MM.1S (cell line): Measurements from ENCODE around the gene MAFF.

ENCODE experiments used
- EZH2phosphoT487 ChIP-seq: fragments of 300-600 bp; sonication (generic); IDR thresholded peaks from 2 replicates; pipeline ENCODE4 v1.6.1; 2018; ENCODE audit warnings: antibody characterized with exemption, low read length
- TF ChIP-seq, protein P1 (sequence below): fragments of 300-600 bp; sonication (generic); IDR thresholded peaks from 2 replicates; pipeline ENCODE4 v1.5.1; 2016; ENCODE audit warnings: antibody characterized with exemption, low read length, mixed read lengths

DNA sequence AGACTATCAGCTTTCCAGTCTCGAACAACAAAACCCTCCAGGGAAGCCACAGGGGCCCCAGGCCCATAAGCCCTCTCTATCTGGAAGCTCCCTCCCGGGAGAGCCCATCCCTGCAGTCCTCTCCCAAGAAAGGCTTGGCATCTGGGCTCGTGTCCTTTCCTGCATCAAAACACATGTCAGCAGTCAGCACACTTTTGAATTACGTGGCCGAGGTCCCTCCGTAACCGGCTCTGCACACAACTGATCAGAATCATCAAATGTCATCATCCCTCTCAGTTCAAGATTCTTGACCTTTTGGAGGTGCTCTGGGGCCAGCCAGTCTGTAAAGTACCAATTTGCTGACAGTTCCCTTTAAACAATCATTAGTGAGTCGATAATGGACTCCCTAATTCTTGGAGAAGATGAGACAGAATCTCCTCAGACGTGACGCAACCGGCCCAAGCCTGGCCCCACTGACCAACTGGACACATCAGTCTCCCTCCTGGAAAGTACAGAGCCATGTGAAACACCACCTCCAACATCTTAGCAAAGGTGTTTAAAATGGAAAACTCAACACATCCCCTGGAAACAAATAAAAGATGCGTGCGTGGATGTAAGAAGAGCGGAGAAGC is 33.6 kb downstream of the MAFF start:
- TF ChIP-seq, protein P1, sequence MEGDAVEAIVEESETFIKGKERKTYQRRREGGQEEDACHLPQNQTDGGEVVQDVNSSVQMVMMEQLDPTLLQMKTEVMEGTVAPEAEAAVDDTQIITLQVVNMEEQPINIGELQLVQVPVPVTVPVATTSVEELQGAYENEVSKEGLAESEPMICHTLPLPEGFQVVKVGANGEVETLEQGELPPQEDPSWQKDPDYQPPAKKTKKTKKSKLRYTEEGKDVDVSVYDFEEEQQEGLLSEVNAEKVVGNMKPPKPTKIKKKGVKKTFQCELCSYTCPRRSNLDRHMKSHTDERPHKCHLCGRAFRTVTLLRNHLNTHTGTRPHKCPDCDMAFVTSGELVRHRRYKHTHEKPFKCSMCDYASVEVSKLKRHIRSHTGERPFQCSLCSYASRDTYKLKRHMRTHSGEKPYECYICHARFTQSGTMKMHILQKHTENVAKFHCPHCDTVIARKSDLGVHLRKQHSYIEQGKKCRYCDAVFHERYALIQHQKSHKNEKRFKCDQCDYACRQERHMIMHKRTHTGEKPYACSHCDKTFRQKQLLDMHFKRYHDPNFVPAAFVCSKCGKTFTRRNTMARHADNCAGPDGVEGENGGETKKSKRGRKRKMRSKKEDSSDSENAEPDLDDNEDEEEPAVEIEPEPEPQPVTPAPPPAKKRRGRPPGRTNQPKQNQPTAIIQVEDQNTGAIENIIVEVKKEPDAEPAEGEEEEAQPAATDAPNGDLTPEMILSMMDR = no peak
- TF ChIP-seq EZH2phosphoT487 = no peak
